ENCODE results near the gene SHB. TPM values are rescaled to one million over a fixed set of nuclear protein-coding genes. Genes with fewer than 3 reads are reported as not detected.

Gene SHB
- total RNA-seq (10 to 100 TPM in 1 of 2 donors, 1 to 10 TPM in 1; 6.2 to 12.5 TPM), polyA plus RNA-seq (ENCODE audit: insufficient read length in 2 of 2) (10 to 100 TPM; 10.6 to 16.1 TPM)
- long read RNA-seq, donor 1, transcript SHB-201 (6 exons, 2,783 nt) = major isoform, 8 of 8 reads
- long read RNA-seq, donor 1, partial matches to known transcripts = 0 of 8 reads
- long read RNA-seq, donor 1, other reads (novel, unspliced or antisense) = 0 of 8 reads
- long read RNA-seq, donor 2, partial matches to known transcripts = 0 of 3 reads
- long read RNA-seq, donor 2, other reads (novel, unspliced or antisense) = 0 of 3 reads
- long read RNA-seq, donor 3, partial matches to known transcripts = 0 of 4 reads
- long read RNA-seq, donor 3, other reads (novel, unspliced or antisense) = 0 of 4 reads
- long read RNA-seq, donor 4, transcript SHB-201 (6 exons, 2,783 nt) = major isoform, 7 of 7 reads
- long read RNA-seq, donor 4, partial matches to known transcripts = 0 of 7 reads
- long read RNA-seq, donor 4, other reads (novel, unspliced or antisense) = 0 of 7 reads

GRCh38 chr9:38068701-38069628, at the start of gene SHB:
SHB (minus strand) TSS chr9:38069227; CDS start chr9:38068645, 582 bp downstream.
- H3K27me3 ChIP-seq (ENCODE audit: control insufficient read depth, insufficient read depth, low read length) = peaks cover 7% of the 10 kb centered on the region
- H3K4me3 ChIP-seq (ENCODE audit: low read depth, low read length) = peak within 1 kb of the TSS; percentile 64
- H3K4me1 ChIP-seq (ENCODE audit: control insufficient read depth, insufficient read depth, low read length) = peaks cover 39% of the 10 kb centered on the region
- H3K27ac ChIP-seq (ENCODE audit: low read depth, low read length) = peak within 1 kb of the TSS; percentile 52
- no peaks in the 10 kb centered on the region for H3K9me3 ChIP-seq (ENCODE audit: control insufficient read depth, insufficient read depth, low read length)
- peak in 4 of 6 donors; percentile 58 to 92 (median 78) for DNase-seq (ENCODE audit: low read depth in 4 of 6, low spot score in 6 of 6)
- 0% methylated on average over 134 of the region's 134 CpGs for WGBS (ENCODE audit: insufficient coverage)
- no peaks in the 10 kb centered on the region for H3K36me3 ChIP-seq (ENCODE audit: control insufficient read depth, insufficient read depth, low read length)

- peak in 1 of 6 donors; percentile 61 for DNase-seq (ENCODE audit: low read depth in 4 of 6, low spot score in 6 of 6)
- no peak overlapping the region for H3K27ac ChIP-seq (ENCODE audit: low read depth, low read length)
- no peaks in the 10 kb centered on the region for H3K27me3 ChIP-seq (ENCODE audit: control insufficient read depth, insufficient read depth, low read length)
- no peaks in the 10 kb centered on the region for H3K9me3 ChIP-seq (ENCODE audit: control insufficient read depth, insufficient read depth, low read length)
- WGBS (ENCODE audit: insufficient coverage) = 64% methylated on average over 2 of the region's 5 CpGs
- no peak overlapping the region for H3K4me3 ChIP-seq (ENCODE audit: low read depth, low read length)
- H3K36me3 ChIP-seq (ENCODE audit: control insufficient read depth, insufficient read depth, low read length) = no peaks in the 10 kb centered on the region
- H3K4me1 ChIP-seq (ENCODE audit: control insufficient read depth, insufficient read depth, low read length) = no peaks in the 10 kb centered on the region
Observed at GRCh38 chr9:38117651-38118050, 48.6 kb upstream of the SHB start.

- no peaks in the 10 kb centered on the region for H3K4me1 ChIP-seq (ENCODE audit: control insufficient read depth, insufficient read depth, low read length)
- no peaks in the 10 kb centered on the region for H3K9me3 ChIP-seq (ENCODE audit: control insufficient read depth, insufficient read depth, low read length)
- H3K36me3 ChIP-seq (ENCODE audit: control insufficient read depth, insufficient read depth, low read length) = no peaks in the 10 kb centered on the region
- H3K4me3 ChIP-seq (ENCODE audit: low read depth, low read length) = no peak overlapping the region
- no peak for DNase-seq (ENCODE audit: low read depth in 4 of 6, low spot score in 6 of 6)
- no peak overlapping the region for H3K27ac ChIP-seq (ENCODE audit: low read depth, low read length)
- H3K27me3 ChIP-seq (ENCODE audit: control insufficient read depth, insufficient read depth, low read length) = no peaks in the 10 kb centered on the region
Observed at GRCh38 chr9:38114905-38115304, 45.9 kb upstream of the SHB start.

GRCh38 chr9:38112456-38112855, 43.4 kb upstream of the SHB start:
- Histone ChIP-seq H3K36me3 (ENCODE audit: control insufficient read depth, insufficient read depth, low read length) (no peaks in the 10 kb centered on the region), H3K4me3 (ENCODE audit: low read depth, low read length) (no peak overlapping the region), H3K9me3 (ENCODE audit: control insufficient read depth, insufficient read depth, low read length) (no peaks in the 10 kb centered on the region), H3K27me3 (ENCODE audit: control insufficient read depth, insufficient read depth, low read length) (no peaks in the 10 kb centered on the region), H3K4me1 (ENCODE audit: control insufficient read depth, insufficient read depth, low read length) (no peaks in the 10 kb centered on the region), H3K27ac (ENCODE audit: low read depth, low read length) (no peak overlapping the region)
- DNase-seq (ENCODE audit: low read depth in 4 of 6, low spot score in 6 of 6) = no peak
- 72% methylated on average over 1 of the region's 1 CpG for WGBS (ENCODE audit: insufficient coverage)

- H3K4me1 ChIP-seq (ENCODE audit: control insufficient read depth, insufficient read depth, low read length) = no peaks in the 10 kb centered on the region
- no peaks in the 10 kb centered on the region for H3K9me3 ChIP-seq (ENCODE audit: control insufficient read depth, insufficient read depth, low read length)
- no peak for DNase-seq (ENCODE audit: low read depth in 4 of 6, low spot score in 6 of 6)
- no peak overlapping the region for H3K4me3 ChIP-seq (ENCODE audit: low read depth, low read length)
- H3K27me3 ChIP-seq (ENCODE audit: control insufficient read depth, insufficient read depth, low read length) = no peaks in the 10 kb centered on the region
- no peaks in the 10 kb centered on the region for H3K36me3 ChIP-seq (ENCODE audit: control insufficient read depth, insufficient read depth, low read length)
- no peak overlapping the region for H3K27ac ChIP-seq (ENCODE audit: low read depth, low read length)
- 89% methylated on average over 4 of the region's 5 CpGs for WGBS (ENCODE audit: insufficient coverage)
Observed at GRCh38 chr9:38112049-38112448, 43.0 kb upstream of the SHB start.

GRCh38 chr9:38110476-38110875, 41.4 kb upstream of the SHB start:
- H3K27ac ChIP-seq (ENCODE audit: low read depth, low read length) = no peak overlapping the region
- H3K4me3 ChIP-seq (ENCODE audit: low read depth, low read length) = no peak overlapping the region
- no peaks in the 10 kb centered on the region for H3K9me3 ChIP-seq (ENCODE audit: control insufficient read depth, insufficient read depth, low read length)
- no peaks in the 10 kb centered on the region for H3K27me3 ChIP-seq (ENCODE audit: control insufficient read depth, insufficient read depth, low read length)
- no peak for DNase-seq (ENCODE audit: low read depth in 4 of 6, low spot score in 6 of 6)
- WGBS (ENCODE audit: insufficient coverage) = 80% methylated on average over 6 of the region's 6 CpGs
- H3K36me3 ChIP-seq (ENCODE audit: control insufficient read depth, insufficient read depth, low read length) = no peaks in the 10 kb centered on the region
- H3K4me1 ChIP-seq (ENCODE audit: control insufficient read depth, insufficient read depth, low read length) = no peaks in the 10 kb centered on the region

GRCh38 chr9:38109601-38110000, 40.6 kb upstream of the SHB start:
- Histone ChIP-seq H3K4me1 (ENCODE audit: control insufficient read depth, insufficient read depth, low read length) (no peaks in the 10 kb centered on the region), H3K4me3 (ENCODE audit: low read depth, low read length) (no peak overlapping the region), H3K27me3 (ENCODE audit: control insufficient read depth, insufficient read depth, low read length) (no peaks in the 10 kb centered on the region), H3K27ac (ENCODE audit: low read depth, low read length) (no peak overlapping the region), H3K9me3 (ENCODE audit: control insufficient read depth, insufficient read depth, low read length) (no peaks in the 10 kb centered on the region), H3K36me3 (ENCODE audit: control insufficient read depth, insufficient read depth, low read length) (no peaks in the 10 kb centered on the region)
- DNase-seq (ENCODE audit: low read depth in 4 of 6, low spot score in 6 of 6) = no peak
- WGBS (ENCODE audit: insufficient coverage) = 79% methylated on average over 3 of the region's 6 CpGs

- H3K27me3 ChIP-seq (ENCODE audit: control insufficient read depth, insufficient read depth, low read length) = no peaks in the 10 kb centered on the region
- no peak overlapping the region for H3K4me3 ChIP-seq (ENCODE audit: low read depth, low read length)
- H3K4me1 ChIP-seq (ENCODE audit: control insufficient read depth, insufficient read depth, low read length) = no peaks in the 10 kb centered on the region
- DNase-seq (ENCODE audit: low read depth in 4 of 6, low spot score in 6 of 6) = peak in 2 of 6 donors; percentile 17 to 58
- no peaks in the 10 kb centered on the region for H3K9me3 ChIP-seq (ENCODE audit: control insufficient read depth, insufficient read depth, low read length)
- H3K36me3 ChIP-seq (ENCODE audit: control insufficient read depth, insufficient read depth, low read length) = no peaks in the 10 kb centered on the region
- 90% methylated on average over 1 of the region's 1 CpG for WGBS (ENCODE audit: insufficient coverage)
- no peak overlapping the region for H3K27ac ChIP-seq (ENCODE audit: low read depth, low read length)
Observed at GRCh38 chr9:38108326-38108725, 39.3 kb upstream of the SHB start.

GRCh38 chr9:38107811-38108304, 38.8 kb upstream of the SHB start:
- Histone ChIP-seq H3K27ac (ENCODE audit: low read depth, low read length) (no peak overlapping the region), H3K4me1 (ENCODE audit: control insufficient read depth, insufficient read depth, low read length) (no peaks in the 10 kb centered on the region), H3K36me3 (ENCODE audit: control insufficient read depth, insufficient read depth, low read length) (no peaks in the 10 kb centered on the region), H3K4me3 (ENCODE audit: low read depth, low read length) (no peak overlapping the region), H3K27me3 (ENCODE audit: control insufficient read depth, insufficient read depth, low read length) (no peaks in the 10 kb centered on the region), H3K9me3 (ENCODE audit: control insufficient read depth, insufficient read depth, low read length) (no peaks in the 10 kb centered on the region)
- 78% methylated on average over 7 of the region's 8 CpGs for WGBS (ENCODE audit: insufficient coverage)
- no peak for DNase-seq (ENCODE audit: low read depth in 4 of 6, low spot score in 6 of 6)

All from spinal cord (tissue), 10 donors.